Measurements from ENCODE around the gene KDM3B. TPM values are rescaled to one million over a fixed set of nuclear protein-coding genes. Genes with fewer than 3 reads are reported as not detected.

Gene KDM3B
- total and polyA plus RNA-seq, 9 of the 15 experiments (the other 6 are each of a cell fraction or from before 2014, with no cell fraction given): 13.8 to 62.8 (median 41.9) TPM

DNA sequence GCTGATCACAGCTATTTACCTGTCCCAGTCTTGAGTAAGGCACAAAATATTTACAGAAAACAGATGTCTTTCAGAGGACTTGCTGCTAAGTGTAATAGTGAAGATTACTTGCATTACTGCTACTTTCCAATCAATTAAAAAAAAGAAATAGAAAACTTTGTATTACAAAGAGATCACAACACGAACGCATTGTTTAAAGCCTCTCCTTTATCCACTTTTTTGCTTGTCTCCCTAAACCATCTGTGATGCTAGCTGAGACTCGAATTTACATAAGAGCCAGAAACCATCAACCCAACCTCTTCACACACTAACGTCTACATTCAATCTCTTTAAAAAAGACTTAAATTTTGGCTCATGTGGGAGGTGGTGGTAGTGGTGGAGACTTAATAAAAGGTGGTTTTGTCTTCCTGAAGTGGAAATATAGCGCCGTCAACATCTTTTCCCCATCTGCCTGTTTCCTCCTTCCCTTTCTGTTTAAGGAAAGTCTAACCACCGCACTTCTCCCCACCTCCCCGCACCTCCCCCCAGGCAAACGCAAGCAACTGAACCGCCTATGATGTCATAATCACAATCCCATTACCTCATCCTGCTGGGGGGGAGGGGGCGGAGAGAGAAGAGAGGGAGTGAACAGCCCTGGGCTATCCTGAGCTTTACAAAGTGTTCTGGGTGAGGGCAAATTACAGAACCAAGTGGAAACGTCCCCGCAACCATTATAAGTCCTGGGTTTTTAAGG is 15.4 kb upstream of the KDM3B start (continued):
- TF ChIP-seq, protein P1, sequence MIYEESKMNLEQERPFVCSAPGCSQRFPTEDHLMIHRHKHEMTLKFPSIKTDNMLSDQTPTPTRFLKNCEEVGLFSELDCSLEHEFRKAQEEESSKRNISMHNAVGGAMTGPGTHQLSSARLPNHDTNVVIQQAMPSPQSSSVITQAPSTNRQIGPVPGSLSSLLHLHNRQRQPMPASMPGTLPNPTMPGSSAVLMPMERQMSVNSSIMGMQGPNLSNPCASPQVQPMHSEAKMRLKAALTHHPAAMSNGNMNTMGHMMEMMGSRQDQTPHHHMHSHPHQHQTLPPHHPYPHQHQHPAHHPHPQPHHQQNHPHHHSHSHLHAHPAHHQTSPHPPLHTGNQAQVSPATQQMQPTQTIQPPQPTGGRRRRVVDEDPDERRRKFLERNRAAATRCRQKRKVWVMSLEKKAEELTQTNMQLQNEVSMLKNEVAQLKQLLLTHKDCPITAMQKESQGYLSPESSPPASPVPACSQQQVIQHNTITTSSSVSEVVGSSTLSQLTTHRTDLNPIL (CRISPR knock-in tag; IDR thresholded peaks at IDR 0.05): no peak
- TF ChIP-seq ETV1 (tag; conservative IDR thresholded peaks at IDR 0.05; ENCODE audit: low read depth) (no peak), USF1 (CRISPR knock-in tag; IDR thresholded peaks at IDR 0.05) (no peak), ZKSCAN1 (IDR thresholded peaks at IDR 0.05; ENCODE audit: low read depth, low read length) (no peak), EP300 (IDR thresholded peaks at IDR 0.05; ENCODE audit: low read length) (peak; percentile 68), FOXA3 (CRISPR knock-in tag; conservative IDR thresholded peaks at IDR 0.05 in 1 of 2, IDR thresholded peaks at IDR 0.05 in 1 of 2) (no peak), HMBOX1 (IDR thresholded peaks at IDR 0.05) (0 out of 2 replicates have a peak, but pooled peaks have one; percentile 29), ZNF644 (tag; IDR thresholded peaks at IDR 0.05; ENCODE audit: low read depth) (no peak), ZNF124 (CRISPR knock-in tag; IDR thresholded peaks at IDR 0.05) (no peak), SAP30 (IDR thresholded peaks at IDR 0.05; ENCODE audit: borderline replicate concordance, insufficient read depth, low read depth, low read length, poor library complexity, severe bottlenecking) (no peak), CGGBP1 (CRISPR knock-in tag; IDR thresholded peaks at IDR 0.05) (no peak), HDAC6 (IDR thresholded peaks at IDR 0.05; ENCODE audit: low read depth, low read length) (no peak), ZNF197 (CRISPR knock-in tag; IDR thresholded peaks at IDR 0.05; ENCODE audit: low read depth) (no peak), GABPA (tag; conservative IDR thresholded peaks at IDR 0.05; ENCODE audit: low read depth) (peak; percentile 66; the same call in 1 of the 2 replicates), NFXL1 (CRISPR knock-in tag; IDR thresholded peaks at IDR 0.05) (no peak), RNF2 (IDR thresholded peaks at IDR 0.05) (no peak)
- TF ChIP-seq, protein P2, sequence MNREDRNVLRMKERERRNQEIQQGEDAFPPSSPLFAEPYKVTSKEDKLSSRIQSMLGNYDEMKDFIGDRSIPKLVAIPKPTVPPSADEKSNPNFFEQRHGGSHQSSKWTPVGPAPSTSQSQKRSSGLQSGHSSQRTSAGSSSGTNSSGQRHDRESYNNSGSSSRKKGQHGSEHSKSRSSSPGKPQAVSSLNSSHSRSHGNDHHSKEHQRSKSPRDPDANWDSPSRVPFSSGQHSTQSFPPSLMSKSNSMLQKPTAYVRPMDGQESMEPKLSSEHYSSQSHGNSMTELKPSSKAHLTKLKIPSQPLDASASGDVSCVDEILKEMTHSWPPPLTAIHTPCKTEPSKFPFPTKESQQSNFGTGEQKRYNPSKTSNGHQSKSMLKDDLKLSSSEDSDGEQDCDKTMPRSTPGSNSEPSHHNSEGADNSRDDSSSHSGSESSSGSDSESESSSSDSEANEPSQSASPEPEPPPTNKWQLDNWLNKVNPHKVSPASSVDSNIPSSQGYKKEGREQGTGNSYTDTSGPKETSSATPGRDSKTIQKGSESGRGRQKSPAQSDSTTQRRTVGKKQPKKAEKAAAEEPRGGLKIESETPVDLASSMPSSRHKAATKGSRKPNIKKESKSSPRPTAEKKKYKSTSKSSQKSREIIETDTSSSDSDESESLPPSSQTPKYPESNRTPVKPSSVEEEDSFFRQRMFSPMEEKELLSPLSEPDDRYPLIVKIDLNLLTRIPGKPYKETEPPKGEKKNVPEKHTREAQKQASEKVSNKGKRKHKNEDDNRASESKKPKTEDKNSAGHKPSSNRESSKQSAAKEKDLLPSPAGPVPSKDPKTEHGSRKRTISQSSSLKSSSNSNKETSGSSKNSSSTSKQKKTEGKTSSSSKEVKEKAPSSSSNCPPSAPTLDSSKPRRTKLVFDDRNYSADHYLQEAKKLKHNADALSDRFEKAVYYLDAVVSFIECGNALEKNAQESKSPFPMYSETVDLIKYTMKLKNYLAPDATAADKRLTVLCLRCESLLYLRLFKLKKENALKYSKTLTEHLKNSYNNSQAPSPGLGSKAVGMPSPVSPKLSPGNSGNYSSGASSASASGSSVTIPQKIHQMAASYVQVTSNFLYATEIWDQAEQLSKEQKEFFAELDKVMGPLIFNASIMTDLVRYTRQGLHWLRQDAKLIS (CRISPR knock-in tag; IDR thresholded peaks at IDR 0.05): peak; percentile 89; the same call in 1 of the 2 replicates
